Breast epithelium (tissue), 3 donors: ENCODE data around the gene MSANTD1.

Source experiments
- CTCF ChIP-seq, 3 donors: fragments of 450-650 bp; IDR thresholded peaks; one replicate each; pipeline ENCODE4 v1.5.1; 2016 to 2017; ENCODE audit warnings: antibody characterized with exemption in 3 of 3, mild to moderate bottlenecking in 3 of 3, moderate library complexity in 3 of 3
- POLR2A ChIP-seq: fragments of 450-650 bp; IDR thresholded peaks from one replicate; pipeline ENCODE4 v1.6.1; 2016; ENCODE audit warnings: antibody characterized with exemption, mild to moderate bottlenecking, moderate library complexity

GRCh38 chr4:3287972-3288570, 39.1 kb downstream of the MSANTD1 start:
- TF ChIP-seq CTCF (IDR thresholded peaks at IDR 0.05) (no peak), POLR2A (no peak)
